GM19193 (cell line): ENCODE measurements around the gene HOXD4.

ENCODE experiments used
- POLR2A ChIP-seq: IDR thresholded peaks from 4 replicates; pipeline ENCODE4 v1.6.1; 2011; ENCODE audit not compliant: insufficient read depth, insufficient read length; ENCODE audit errors: extremely low read depth

HOXD4 gene

DNA sequence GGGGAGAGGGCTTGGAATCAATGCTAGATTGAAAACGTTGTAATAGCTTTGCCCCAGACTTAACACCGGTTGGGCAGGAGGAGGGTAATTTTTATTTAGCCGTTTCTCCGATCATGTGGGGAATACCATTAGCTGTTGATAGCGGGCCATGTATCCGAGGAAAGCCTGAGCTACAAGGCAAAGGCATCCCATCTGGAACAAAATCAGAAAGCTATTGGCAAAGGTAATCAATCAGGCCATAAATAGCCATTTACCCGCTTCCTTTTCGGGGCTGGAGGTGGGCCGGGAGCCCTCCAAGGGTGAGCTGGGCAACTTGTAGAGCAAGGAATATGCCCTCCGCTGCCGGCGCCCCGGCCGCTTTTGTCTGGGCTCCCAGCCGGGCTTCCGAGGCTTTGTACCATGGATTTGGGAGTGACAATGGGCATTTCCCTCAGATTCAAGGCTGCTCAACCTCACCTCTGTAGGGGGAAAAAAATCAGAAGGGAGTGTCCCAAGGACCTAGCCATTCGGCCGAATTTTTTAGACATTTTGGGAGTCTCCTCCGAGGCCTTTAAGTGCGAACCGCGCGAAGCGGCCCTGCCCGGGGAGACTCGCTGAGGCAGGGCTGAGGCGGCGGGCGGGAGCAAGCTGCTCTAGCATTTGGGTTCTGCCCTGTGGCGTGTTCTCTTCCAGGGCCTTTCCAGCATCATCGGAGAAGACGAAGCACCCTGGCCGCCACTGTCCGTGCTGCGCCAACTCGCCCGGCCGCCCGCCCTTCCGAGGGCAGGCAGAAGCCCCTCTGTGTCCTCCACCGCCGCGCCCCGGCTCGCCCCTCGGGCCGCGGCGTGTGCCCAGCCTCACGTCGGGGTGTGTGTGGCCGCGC, 29.9 kb upstream of the HOXD4 start:
- TF ChIP-seq POLR2A = no peak

DNA sequence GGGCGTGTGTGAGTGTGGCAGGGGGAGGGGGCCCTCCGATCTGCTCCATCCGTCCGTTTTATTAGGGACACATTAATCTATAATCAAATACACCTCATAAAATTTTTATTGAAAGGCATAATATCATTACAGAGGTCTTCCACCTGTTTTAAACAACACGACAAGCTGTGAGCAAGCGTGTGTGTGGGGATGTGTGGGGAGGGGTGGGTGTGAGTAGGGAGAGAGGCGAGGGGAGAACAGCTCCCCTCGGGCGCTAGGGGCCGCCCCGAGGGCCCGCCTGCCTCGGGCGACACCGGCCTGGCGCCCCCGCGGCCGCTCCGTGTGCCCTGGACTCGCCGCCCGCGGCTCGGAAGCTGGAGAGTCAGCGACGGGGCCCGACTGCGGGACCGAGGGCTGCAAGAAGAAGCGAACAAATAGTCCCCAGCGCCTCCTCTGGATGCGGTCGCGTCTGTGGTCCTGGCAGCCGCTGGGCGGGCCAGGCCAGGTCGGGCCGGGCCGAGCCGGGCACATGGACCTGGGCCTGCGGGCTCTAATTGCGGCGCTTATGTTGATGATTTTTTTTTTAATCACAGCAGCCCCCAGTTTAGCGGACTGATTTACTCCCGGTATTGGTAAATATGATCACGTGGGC, 29.2 kb upstream of the HOXD4 start:
- TF ChIP-seq POLR2A = no peak

DNA sequence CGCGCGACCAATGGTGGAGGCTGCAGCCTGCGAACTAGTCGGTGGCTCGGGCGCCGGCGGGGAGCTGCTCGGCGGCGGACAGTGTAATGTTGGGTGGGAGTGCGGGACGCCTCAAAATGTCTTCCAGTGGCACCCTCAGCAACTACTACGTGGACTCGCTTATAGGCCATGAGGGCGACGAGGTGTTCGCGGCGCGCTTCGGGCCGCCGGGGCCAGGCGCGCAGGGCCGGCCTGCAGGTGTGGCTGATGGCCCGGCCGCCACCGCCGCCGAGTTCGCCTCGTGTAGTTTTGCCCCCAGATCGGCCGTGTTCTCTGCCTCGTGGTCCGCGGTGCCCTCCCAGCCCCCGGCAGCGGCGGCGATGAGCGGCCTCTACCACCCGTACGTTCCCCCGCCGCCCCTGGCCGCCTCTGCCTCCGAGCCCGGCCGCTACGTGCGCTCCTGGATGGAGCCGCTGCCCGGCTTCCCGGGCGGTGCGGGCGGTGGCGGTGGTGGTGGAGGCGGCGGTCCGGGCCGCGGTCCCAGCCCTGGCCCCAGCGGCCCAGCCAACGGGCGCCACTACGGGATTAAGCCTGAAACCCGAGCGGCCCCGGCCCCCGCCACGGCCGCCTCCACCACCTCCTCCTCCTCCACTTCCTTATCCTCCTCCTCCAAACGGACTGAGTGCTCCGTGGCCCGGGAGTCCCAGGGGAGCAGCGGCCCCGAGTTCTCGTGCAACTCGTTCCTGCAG, 28.5 kb upstream of the HOXD4 start, which contains the start of gene HOXD9:
Gene HOXD9, plus strand, starts transcription at position 37 of the 728 bp plus-strand sequence. Its CDS starts 50 bp downstream, at position 87.
- TF ChIP-seq POLR2A = no peak

DNA sequence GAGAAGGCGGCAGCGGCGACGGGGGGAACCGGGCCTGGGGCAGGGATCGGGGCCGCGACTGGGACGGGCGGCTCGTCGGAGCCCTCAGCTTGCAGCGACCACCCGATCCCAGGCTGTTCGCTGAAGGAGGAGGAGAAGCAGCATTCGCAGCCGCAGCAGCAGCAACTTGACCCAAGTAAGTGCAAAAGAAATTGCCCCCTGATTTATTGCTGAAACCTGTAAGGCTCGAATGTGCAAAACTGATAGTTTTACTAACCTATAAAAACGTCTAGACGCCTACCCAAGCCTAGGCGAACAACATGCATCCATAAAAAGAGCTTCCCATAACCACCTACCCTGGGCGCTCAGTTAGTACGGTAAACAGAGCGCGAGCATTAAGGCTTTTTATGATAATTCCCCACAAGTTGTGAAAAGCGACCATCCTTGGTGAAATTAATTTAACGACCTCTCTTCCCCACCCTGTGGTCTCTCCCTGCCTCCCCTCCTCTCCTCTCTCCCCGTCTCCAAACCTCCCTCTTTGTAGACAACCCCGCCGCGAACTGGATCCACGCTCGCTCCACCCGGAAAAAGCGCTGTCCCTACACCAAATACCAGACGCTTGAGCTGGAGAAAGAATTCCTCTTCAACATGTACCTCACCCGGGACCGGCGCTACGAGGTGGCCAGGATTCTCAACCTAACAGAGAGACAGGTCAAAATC, 27.8 kb upstream of the HOXD4 start:
- no peak for TF ChIP-seq POLR2A

DNA sequence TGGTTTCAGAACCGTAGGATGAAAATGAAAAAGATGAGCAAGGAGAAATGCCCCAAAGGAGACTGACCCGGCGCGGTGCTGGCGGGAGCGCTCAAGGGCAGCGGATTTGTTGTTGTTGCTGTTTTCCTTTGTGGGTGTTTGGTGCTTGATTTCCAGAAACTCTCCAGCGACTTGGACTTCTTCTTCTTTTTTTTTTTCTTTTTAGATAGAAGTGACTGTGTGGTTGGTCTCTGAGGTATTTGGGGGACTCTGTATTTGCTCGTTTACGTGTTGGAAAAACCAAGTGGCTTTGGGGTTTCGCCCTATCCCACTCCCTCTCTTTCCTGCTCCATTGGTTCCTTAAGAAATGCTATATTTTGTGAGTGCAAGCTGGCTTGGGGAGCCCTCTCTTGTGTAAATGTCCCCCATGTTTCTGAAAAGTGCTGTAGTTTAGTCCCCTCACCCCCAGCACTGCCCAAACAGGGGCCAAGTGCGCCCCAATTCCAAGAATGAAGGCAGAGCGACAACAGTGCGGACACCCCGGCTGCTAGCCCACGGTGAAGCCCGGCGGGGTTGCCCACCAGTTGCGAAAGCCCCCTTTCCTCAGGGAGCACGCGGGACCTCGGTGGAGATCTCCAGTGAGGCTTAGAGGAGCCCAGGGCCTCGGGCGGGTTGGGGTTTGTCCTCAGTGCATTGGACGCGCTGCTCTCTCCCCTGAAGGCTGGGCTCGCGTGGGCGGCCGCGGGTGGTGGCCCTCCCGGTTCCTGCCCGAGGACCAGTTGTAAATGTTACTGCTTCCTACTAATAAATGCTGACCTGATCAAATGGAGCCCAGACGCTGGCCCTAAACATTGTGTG, 27.0 kb upstream of the HOXD4 start:
- no peak for TF ChIP-seq POLR2A

DNA sequence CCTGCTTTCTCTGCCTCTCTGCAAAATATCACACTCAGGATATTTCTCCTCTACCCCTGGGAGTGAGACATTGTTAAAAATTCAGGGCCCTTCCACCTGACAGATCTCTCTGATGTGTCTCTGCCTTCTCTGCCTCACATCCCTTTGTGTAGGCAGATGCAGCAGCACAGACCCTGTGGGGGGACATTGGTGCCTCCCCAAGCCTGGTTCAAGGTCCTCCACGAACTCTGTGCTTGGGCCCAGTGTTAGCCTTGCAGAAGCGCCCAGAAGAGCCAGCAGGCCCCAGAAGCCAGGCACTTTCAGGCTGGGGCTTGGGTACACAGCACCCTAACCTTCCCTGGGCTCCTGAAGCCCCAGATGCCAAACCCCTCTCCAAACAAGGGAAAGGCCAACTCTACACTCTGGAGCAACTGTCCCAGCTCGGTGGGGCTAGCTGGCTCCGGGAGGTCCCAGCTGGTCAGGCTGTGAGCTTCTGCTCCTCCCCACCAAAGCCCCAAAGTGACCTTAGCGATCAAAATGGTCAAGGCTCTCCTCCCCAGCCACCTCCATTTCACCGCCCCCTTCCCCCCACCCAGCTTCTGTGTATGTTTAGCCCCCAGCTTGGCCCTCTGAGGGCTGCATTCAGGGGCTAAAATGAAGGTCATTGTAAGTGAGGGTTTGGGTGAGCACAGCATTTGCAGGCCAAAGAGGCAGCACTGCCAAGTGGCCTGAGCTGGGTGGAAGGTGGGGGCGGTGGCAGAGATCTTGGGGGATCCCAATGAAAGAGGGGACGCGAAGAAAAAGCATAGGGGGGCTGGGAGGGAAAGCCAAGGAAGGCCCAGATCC, 26.2 kb upstream of the HOXD4 start:
- no peak for TF ChIP-seq POLR2A

DNA sequence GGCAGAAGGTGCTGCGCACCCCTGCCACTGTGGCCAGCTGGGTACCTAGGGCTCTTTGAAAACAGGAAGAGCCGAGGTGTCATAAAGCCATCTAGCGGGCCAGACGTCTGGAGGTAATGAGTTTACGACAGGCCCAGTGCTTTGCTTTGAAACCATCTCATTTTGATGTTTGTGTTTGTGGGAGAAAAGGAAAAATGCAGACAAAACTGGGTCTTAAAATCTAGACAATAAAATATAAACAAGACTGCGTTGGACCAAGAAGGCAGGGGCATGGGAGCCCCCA, 25.6 kb upstream of the HOXD4 start:
- no peak for TF ChIP-seq POLR2A

DNA sequence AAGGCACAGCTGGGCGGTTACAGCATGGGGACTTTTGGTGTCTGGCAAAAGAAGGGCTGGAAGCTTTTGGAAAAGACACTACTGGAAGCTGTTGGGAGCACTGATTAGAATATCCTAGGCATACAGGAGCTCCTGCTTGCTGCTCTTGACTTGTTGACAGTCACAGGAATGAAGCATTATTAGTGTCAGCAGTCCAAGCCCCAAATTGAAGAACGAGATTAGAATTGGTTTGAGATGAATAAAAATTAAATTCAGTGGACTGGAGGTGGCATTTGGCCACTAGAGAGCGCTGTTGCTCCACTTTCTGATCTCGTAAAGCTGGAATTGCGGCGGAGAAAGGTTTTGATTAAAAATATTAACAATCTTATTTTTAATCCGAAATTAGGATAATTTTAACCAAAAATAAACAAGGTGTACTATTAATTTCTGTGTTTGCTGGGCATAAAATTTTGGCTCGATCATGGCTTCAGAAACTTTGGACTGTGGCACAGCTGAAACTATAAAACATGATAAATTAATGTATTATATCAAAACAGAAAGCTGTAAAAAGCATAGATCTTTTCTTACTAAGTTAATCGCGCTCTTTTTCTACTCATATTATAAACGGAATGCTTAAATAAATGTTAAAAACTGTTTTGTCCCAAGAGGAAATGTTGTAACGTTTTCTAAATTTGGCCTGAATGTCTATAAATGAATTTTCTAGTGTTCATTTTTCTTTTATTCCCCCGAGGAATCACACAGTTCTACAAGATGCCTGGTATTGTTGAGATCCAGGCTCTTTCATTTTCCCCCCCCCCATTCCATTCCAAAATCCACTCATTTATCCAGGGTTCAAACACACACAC, 24.2 kb upstream of the HOXD4 start:
- TF ChIP-seq POLR2A = no peak

DNA sequence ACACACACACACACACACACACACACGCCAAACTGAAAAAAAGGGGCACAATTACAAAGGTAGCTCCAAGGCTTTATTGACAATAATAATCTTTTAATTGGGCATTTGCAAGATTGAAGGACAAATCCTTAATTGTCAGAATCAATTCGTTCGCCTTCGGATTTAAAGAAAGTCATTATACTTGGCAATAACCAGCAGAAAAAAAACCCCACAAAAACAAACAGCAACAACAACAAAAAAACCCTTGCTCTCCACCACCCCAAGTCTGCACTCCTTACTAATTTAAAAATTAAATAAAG, 23.6 kb upstream of the HOXD4 start:
- TF ChIP-seq POLR2A = no peak

DNA sequence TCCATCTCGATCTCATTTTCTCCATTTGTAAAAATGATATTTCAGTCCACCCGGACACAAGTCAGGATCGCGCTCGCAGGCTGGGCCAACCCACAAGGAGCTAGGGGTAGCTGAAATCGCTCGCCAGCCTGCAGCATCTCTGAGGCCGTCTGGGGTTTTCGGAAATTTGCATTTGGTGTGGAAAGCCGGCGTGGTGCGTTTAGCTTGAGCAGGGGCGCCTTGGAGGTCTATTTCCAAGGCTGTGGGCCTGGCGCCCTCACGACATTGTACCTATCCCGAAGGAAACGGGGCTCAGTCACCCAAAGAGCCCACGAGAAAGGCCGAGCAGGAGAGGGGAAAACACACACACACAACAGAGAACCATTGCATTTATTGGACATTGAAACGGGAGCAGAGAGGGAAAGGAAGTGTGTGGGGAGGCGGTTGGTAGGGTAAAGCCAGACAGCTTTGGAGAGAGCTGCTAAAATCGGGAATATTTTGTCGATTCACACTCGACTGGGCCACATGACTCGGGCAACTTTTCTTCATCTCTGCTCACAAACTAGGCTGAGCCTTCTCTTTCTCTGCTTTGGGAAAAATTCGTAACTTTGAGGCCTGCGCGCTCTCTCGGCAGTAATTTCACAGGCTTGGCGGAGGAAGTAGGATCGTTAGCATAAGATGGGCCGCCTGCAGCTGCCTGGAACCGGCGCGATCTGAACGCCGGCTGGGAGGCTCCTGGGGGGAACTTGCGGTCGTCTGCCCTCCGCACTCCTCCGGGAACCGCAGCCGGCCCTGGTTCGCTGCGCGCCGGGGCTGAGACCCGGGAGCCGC, 23.0 kb upstream of the HOXD4 start:
- TF ChIP-seq POLR2A = no peak

DNA sequence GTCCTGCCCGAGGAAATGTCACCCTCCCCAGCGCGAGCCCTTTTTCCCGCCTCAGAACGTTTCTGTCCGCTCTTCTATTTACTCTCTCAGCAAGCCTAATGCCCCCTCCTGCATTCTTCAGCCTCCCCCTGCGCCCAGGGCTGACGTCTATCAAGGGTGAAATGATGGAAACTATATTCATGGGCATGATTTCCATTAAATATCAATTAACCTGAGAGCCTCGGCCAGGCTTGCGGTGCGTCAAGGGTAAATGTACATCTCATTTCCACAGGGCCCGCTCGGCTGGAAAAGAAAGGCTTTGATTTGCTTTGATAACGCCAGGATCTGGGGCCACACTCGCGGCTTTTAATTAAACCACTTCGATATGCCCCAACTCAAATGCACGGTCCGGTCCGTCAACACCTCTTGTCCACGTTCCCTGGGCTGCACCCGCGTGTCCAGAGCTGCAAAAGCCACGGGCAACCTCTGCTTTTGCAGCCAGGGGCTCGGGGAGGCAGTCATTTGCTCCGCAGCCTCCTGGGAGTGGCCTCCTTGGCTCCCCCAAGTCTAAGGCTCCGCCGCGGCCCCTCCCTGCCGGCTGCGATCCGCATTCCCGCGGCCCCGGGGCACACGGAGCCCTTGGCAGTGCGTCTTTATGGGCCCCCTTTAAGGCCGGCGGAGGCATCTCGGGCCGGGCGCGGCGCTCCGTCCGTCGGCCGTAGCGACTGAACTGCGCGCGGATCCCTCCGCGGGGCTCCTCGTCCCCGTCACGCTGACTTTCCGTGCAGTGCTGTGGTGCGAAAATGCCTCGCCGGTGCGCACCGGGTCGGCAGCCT, 22.2 kb upstream of the HOXD4 start, which contains the start of gene HOXD8:
Gene HOXD8, plus strand, starts transcription at position 724 of the 815 bp plus-strand sequence. CDS start 662 bp downstream, outside the sequence.
- TF ChIP-seq POLR2A = no peak
